GM18505 (cell line): Measurements from ENCODE around the gene AP3S1.
"Not testable (repeated sequence)": the region's sequence is repeated elsewhere in the genome, so short reads cannot be mapped to it uniquely, and the experiment has no call there.

ENCODE experiments used
- ATAC-seq: cut with Tn5 transposase; IDR thresholded peaks from one replicate; pipeline ENCODE4 v1.9.1; 2021; ENCODE audit not compliant: unreplicated experiment
- POLR2A ChIP-seq: IDR thresholded peaks from 4 replicates; pipeline ENCODE4 v1.6.1; 2011; ENCODE audit warnings: borderline replicate concordance; ENCODE audit not compliant: insufficient read depth, insufficient read length; ENCODE audit errors: extremely low read depth

AP3S1 gene

DNA sequence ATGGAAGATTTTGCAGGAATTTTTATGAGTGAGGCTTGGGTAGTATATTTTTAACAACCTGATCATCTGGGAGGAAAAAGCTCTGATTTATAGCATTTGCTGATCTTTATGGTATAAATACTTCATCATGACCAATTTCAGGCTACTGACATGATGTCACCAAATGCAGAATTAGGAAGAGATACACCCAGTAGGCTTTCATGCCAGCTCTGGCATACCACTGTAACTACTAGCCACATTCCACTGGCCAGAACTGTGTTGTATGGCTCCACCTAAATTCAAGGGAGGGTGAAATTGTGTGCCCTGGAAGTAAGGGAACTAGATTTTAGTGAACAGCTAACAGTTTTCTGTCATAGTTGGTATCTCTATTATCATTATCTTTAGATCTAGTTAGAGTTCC, 17.6 kb downstream of the AP3S1 start:
- ATAC-seq: no peak
- no peak for TF ChIP-seq POLR2A

GRCh38 chr5:115869256-115869795, 27.6 kb downstream of the AP3S1 start:
- TF ChIP-seq POLR2A: no peak
- ATAC-seq: no peak

GRCh38 chr5:115872447-115872846, 30.7 kb downstream of the AP3S1 start:
- no peak for ATAC-seq
- TF ChIP-seq POLR2A: no peak

- no peak for ATAC-seq
- no peak for TF ChIP-seq POLR2A
Observed at GRCh38 chr5:115873392-115873791, 31.7 kb downstream of the AP3S1 start.

GRCh38 chr5:115875447-115875846, 33.7 kb downstream of the AP3S1 start:
- TF ChIP-seq POLR2A: no peak
- no peak for ATAC-seq

- not testable (repeated sequence) for ATAC-seq
Observed at GRCh38 chr5:115877342-115877741, 35.6 kb downstream of the AP3S1 start.

DNA sequence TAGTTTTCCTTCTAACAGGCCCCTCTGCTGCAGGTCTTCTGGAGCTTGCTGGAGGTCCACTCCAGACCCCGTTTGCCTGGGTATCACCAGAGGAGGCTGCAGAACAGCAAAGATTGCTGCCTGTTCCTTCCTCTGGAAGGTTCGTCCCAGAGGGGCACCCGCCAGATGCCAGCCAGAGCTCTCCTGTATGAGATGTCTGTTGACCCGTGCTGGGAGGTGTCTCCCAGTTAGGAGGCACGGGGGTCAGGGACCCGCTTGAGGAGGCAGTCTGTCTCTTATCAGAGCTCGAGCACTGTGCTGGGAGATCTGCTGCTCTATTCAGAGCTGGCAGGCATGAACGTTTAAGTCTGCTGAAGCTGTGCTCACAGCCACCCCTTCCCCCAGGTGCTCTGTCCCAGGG, 40.7 kb downstream of the AP3S1 start:
- ATAC-seq: not testable (repeated sequence)

- no peak for TF ChIP-seq POLR2A
- no peak for ATAC-seq
Observed at GRCh38 chr5:115884704-115885103, 43.0 kb downstream of the AP3S1 start.

- ATAC-seq: not testable (repeated sequence)
Observed at GRCh38 chr5:115885208-115885607, 43.5 kb downstream of the AP3S1 start.

DNA sequence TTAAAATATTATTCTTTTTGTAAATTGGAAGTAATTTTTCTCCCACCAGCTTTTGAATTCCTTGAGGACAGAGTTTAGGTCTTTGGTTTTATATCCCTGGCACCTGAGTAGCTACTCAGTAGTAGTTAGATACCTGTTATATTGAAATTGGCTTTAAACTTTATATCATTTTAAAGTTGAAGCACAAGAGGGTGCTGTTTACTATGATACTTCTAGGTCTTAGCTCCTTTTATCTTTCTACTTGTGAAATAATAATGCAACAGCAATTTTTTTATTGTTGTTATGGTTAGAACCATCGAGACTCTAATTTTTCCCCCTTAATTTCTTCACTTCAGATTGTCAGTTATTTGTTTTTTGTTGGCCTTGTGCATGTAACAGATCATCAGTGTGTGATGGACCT, 46.3 kb downstream of the AP3S1 start:
- ATAC-seq: no peak
- TF ChIP-seq POLR2A: no peak

GRCh38 chr5:115892021-115892420, 50.3 kb downstream of the AP3S1 start:
- ATAC-seq: no peak
- TF ChIP-seq POLR2A: no peak

DNA sequence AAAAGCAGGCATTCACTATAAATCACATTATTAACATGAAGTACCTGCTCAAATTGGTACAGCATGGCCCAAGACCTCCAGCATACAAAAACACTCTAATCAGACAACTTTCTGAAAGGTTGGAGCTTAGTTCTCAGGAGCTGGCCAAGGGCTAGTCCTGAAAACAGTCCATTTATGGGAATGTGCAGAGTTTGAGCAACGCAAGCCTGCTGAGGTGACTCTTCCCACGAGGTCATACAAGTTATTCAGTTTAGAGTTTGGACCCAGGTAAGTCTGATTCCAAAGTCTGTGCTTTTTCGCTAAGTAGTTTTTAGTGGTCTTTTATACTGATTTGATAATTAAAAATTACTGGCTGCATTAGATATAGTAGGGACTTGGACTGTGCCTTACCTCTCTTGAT, 52.6 kb downstream of the AP3S1 start:
- TF ChIP-seq POLR2A: no peak
- ATAC-seq: no peak

- no peak for TF ChIP-seq POLR2A
- ATAC-seq: no peak
Observed at GRCh38 chr5:115895821-115896220, 54.1 kb downstream of the AP3S1 start.

- TF ChIP-seq POLR2A: no peak
- no peak for ATAC-seq
Observed at GRCh38 chr5:115898656-115899055, 56.9 kb downstream of the AP3S1 start.

GRCh38 chr5:115907177-115907576, 65.4 kb downstream of the AP3S1 start:
- ATAC-seq: no peak
- no peak for TF ChIP-seq POLR2A

GRCh38 chr5:115913623-115914400, 72.1 kb downstream of the AP3S1 start:
- ATAC-seq: not testable (repeated sequence)
